PC-9 (cell line): ENCODE results near the gene PLXNC1. TPM values are rescaled to one million over a fixed set of nuclear protein-coding genes. Genes with fewer than 3 reads are reported as not detected.

Source experiments
- Bru-seq: library from RNA; stranded (reverse); fragments of 400-500 nt; gene quantifications from one replicate; lab custom pipeline; 2021; lab: Mats Ljungman, UMichigan
- BruChase-seq, 2 experiments: library from RNA; stranded (reverse); fragments of 400-500 nt; gene quantifications; one replicate each; lab custom pipeline; 2021; lab: Mats Ljungman, UMichigan
- BruUV-seq: library from RNA; stranded (reverse); fragments of 400-500 nt; replicated peaks from 2 replicates; lab custom pipeline; 2021; lab: Mats Ljungman, UMichigan
- CTCF ChIA-PET: fragments of 300-600 bp; sonication (Branson Sonifier 250); formaldehyde crosslinking; loops from one replicate; lab custom pipeline; 2022; ENCODE audit warnings: antibody characterized with exemption; lab: Charles Lee
- POLR2A ChIA-PET: fragments of 300-600 bp; sonication (Branson Sonifier 250); formaldehyde crosslinking; loops from one replicate; lab custom pipeline; 2022; ENCODE audit warnings: antibody characterized with exemption; ENCODE audit not compliant: unreplicated experiment; lab: Charles Lee
- DNase-seq, 2 experiments: peaks; one replicate each; pipeline versions ENCODE4 v3.0.0 to v3.0.0-alpha.2; 2015 to 2022; ENCODE audit warnings: mixed read lengths in 1 of 2
- H2AFZ ChIP-seq: fragments of 200-600 bp; sonication (generic); 2 replicates; pipeline ENCODE4 v1.8.1; 2017; ENCODE audit warnings: antibody characterized with exemption
- H3F3A ChIP-seq: fragments of 200-600 bp; sonication (generic); 2 replicates; pipeline ENCODE4 v1.8.1; 2017; ENCODE audit warnings: antibody characterized with exemption, mild to moderate bottlenecking, low read depth; ENCODE audit not compliant: insufficient read depth
- H3K27ac ChIP-seq: fragments of 200-600 bp; sonication (generic); 2 replicates; pipeline ENCODE4 v1.6.1; 2016; ENCODE audit warnings: mixed run types
- H3K27me3 ChIP-seq: fragments of 200-600 bp; sonication (generic); 2 replicates; pipeline ENCODE4 v1.6.1; 2016; ENCODE audit warnings: low read depth, mixed run types; ENCODE audit not compliant: insufficient read depth
- H3K36me3 ChIP-seq: fragments of 200-600 bp; sonication (generic); 2 replicates; pipeline ENCODE4 v1.6.1; 2016; ENCODE audit warnings: low read depth, mixed run types
- H3K4me1 ChIP-seq: fragments of 200-600 bp; sonication (generic); replicated peaks from 2 replicates; pipeline ENCODE4 v1.6.1; 2016; ENCODE audit warnings: mixed run types; ENCODE audit not compliant: insufficient read depth
- H3K4me2 ChIP-seq: fragments of 200-600 bp; sonication (generic); 2 replicates; pipeline ENCODE4 v1.6.1; 2017; ENCODE audit warnings: mixed run types
- H3K4me3 ChIP-seq: fragments of 200-600 bp; sonication (generic); 2 replicates; pipeline ENCODE4 v1.6.1; 2016; ENCODE audit warnings: mixed run types
- H3K79me2 ChIP-seq: fragments of 200-600 bp; sonication (generic); 2 replicates; pipeline ENCODE4 v1.6.1; 2017; ENCODE audit warnings: low read depth, mixed run types
- H3K9me2 ChIP-seq: fragments of 200-600 bp; sonication (generic); 2 replicates; pipeline ENCODE4 v1.8.1; 2017; ENCODE audit warnings: mild to moderate bottlenecking; ENCODE audit not compliant: insufficient read depth
- H3K9me3 ChIP-seq: fragments of 200-600 bp; sonication (generic); 2 replicates; pipeline ENCODE4 v1.8.1; 2016; ENCODE audit warnings: low read depth; ENCODE audit not compliant: insufficient read depth
- H4K20me1 ChIP-seq: fragments of 200-600 bp; sonication (generic); 2 replicates; pipeline ENCODE4 v1.8.1; 2017; ENCODE audit not compliant: insufficient read depth
- EZH2 ChIP-seq: fragments of 200-600 bp; sonication (generic); IDR thresholded peaks from 2 replicates; pipeline ENCODE4 v1.8.0; 2017; ENCODE audit warnings: antibody characterized with exemption, low read depth
- intact Hi-C: fragments of 100-400 bp; cut with micrococcal nuclease; formaldehyde crosslinking; loops from one replicate; pipeline ENCODE4 v1.10.0; 2022; ENCODE audit not compliant: unreplicated experiment
- long read RNA-seq: library from polyadenylated mRNA; stranded (forward); transcript quantifications from one replicate; pipeline ENCODE4 v2.0.0, GENCODE V29; 2022
- total RNA-seq: library from RNA; stranded (reverse); gene quantifications from 2 replicates; pipeline ENCODE4 v1.2.3, GENCODE V29; 2021
- TF ChIP-seq, protein P1 (sequence below): fragments of 200-600 bp; sonication (generic); conservative IDR thresholded peaks from 2 replicates; pipeline ENCODE4 v1.6.1; 2017; ENCODE audit warnings: mixed run types, antibody characterized with exemption, mild to moderate bottlenecking, moderate library complexity

The PLXNC1 gene
- total RNA-seq (1.4 and 2.3 TPM in 2 replicates), Bru-seq, nascent RNA (percentile 23 among the genes with signal in this experiment), BruChase-seq, experiment 1, labeled RNA remaining after a 2-hour chase (percentile 23 among the genes with signal in this experiment), BruChase-seq, experiment 2, labeled RNA remaining after a 6-hour chase (percentile 17 among the genes with signal in this experiment)
- long read RNA-seq, transcript PLXNC1-202 (12 exons, 1,813 nt), result major isoform, 6 of 8 reads
- long read RNA-seq, partial matches to known transcripts, result 0 of 8 reads
- long read RNA-seq, other reads (novel, unspliced or antisense), result 2 of 8 reads

DNA sequence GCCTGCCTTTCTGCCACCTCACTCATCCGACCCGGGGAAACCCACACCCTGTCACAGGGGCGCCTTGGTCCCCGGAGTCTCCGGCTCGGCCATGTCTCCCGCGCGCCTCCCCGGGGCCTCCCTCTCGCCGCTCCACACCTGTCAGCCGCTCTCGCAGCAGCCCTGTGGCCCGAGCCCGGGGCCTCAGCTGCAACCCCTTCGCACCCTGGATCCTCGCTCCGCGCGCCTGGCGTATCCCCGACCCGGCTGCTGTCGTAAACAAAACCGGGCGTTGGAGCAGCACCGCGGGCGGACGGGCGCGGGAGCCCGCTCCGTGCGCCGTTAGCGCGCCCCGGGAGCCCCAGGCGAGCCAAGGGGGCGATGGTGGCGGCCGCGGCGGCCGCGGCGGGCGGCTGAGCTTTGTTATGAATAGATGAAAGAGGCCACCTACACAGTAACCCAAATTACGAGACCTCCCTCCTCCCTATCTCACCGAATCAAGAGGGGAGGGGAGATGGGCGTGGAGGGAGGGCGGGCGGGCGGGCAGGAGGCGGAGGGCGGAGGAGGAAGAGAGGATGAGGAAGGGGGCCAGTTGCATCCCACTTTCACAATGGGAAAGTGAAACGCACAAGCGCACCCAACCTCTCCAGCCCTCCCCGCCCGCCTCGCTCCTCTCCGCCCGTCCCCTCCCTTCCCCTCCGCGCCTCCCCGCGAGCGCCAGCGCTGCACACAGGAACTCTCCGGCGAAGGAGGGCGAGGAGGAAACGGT, at the start of gene PLXNC1:
Gene PLXNC1 (plus strand): TSS at position 587 of the 748 bp plus-strand sequence. CDS start 395 bp downstream, outside the sequence.
- DNase-seq, result no peak
- no peak within 1 kb of the TSS for H3K4me2 ChIP-seq
- no peaks in the 10 kb centered on the region for H3K9me2 ChIP-seq
- CTCF ChIA-PET, result no interaction called here
- POLR2A ChIA-PET, result no interaction called here
- BruUV-seq, result no TSS peak
- H4K20me1 ChIP-seq, result no peaks in the 10 kb centered on the region
- no peaks in the 10 kb centered on the region for H3K9me3 ChIP-seq
- peaks cover 33% of the 10 kb centered on the region for H3K27me3 ChIP-seq
- intact Hi-C loops, result loop anchor here (10.0 kb wide), 1 partner anchor 1387 kb away; no protein-coding TSS in a partner anchor
- no peak within 1 kb of the TSS for H2AFZ ChIP-seq
- H3F3A ChIP-seq, result no peaks in the 10 kb centered on the region
- H3K36me3 ChIP-seq, result no peaks in the 10 kb centered on the region
- no peak within 1 kb of the TSS for H3K4me3 ChIP-seq
- H3K4me1 ChIP-seq, result no peaks in the 10 kb centered on the region
- no peaks in the 10 kb centered on the region for H3K79me2 ChIP-seq
- TF ChIP-seq EZH2, result no peak
- TF ChIP-seq, protein P1, sequence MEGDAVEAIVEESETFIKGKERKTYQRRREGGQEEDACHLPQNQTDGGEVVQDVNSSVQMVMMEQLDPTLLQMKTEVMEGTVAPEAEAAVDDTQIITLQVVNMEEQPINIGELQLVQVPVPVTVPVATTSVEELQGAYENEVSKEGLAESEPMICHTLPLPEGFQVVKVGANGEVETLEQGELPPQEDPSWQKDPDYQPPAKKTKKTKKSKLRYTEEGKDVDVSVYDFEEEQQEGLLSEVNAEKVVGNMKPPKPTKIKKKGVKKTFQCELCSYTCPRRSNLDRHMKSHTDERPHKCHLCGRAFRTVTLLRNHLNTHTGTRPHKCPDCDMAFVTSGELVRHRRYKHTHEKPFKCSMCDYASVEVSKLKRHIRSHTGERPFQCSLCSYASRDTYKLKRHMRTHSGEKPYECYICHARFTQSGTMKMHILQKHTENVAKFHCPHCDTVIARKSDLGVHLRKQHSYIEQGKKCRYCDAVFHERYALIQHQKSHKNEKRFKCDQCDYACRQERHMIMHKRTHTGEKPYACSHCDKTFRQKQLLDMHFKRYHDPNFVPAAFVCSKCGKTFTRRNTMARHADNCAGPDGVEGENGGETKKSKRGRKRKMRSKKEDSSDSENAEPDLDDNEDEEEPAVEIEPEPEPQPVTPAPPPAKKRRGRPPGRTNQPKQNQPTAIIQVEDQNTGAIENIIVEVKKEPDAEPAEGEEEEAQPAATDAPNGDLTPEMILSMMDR, result no peak
- H3K27ac ChIP-seq, result no peak within 1 kb of the TSS

DNA sequence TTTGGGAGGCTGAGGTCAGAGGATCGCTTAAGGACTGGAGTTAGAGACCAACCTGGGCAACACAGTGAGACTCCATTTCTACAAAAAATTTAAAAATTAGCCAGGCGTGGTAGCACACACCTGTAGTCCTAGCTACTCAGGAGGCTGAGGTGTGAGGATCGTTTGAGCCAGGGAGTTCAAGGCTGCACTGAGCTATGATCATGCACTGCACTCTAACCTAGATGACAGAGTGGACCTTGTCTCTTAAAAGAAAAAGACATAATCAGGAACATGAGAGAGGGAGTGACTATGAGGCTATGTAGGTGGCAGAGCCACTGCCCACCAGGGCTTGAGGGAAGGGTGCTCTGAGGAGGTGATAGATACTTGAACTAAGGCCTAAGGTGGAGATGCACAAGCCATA, 49.2 kb upstream of the PLXNC1 start:
- intact Hi-C loops, result loop anchor here (1.0 to 2.0 kb wide), 2 partner anchors 218 to 314 kb away; no protein-coding TSS in a partner anchor
- H3K4me1 ChIP-seq, result peaks cover 41% of the 10 kb centered on the region
- no peaks in the 10 kb centered on the region for H3K27me3 ChIP-seq
- DNase-seq, result no peak
- H3K36me3 ChIP-seq, result no peaks in the 10 kb centered on the region
- CTCF ChIA-PET, result interaction anchor here (0.6 to 3.3 kb wide), 3 partner anchors 8 to 530 kb away, joined by 4 to 15 read pairs (median 8); no protein-coding TSS in a partner anchor
- H2AFZ ChIP-seq, result no peak overlapping the region
- H3K4me3 ChIP-seq, result no peak overlapping the region
- no peaks in the 10 kb centered on the region for H3K9me3 ChIP-seq
- no peaks in the 10 kb centered on the region for H4K20me1 ChIP-seq
- H3K4me2 ChIP-seq, result peak overlapping the region; percentile 80
- H3K9me2 ChIP-seq, result no peaks in the 10 kb centered on the region
- no peaks in the 10 kb centered on the region for H3K79me2 ChIP-seq
- no TSS peak for BruUV-seq
- peaks cover 21% of the 10 kb centered on the region; the same call in 1 of the 2 replicates for H3F3A ChIP-seq
- peak overlapping the region; percentile 84; the same call in 1 of the 2 replicates for H3K27ac ChIP-seq
- TF ChIP-seq, protein P1, result no peak
- no peak for TF ChIP-seq EZH2
- POLR2A ChIA-PET, result no interaction called here

DNA sequence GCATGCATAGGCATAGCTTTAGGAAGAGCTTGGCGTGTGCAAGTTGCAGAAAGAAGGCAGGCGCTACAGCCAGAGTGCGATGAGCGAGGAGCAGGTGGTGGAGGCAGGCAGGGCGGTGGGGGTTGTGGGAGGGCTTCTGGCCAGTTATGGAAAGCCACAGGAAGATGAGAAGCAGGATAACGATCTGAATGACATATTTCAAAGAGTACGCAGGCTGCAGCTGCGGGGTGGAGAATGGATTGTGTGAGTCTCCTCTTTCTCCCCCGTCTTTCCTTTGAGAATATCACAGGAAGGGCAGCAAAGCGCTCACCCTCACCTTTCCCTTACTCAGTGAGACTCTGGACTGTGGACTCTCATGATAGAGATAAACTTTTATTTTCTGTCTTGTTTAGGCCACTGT, 48.7 kb upstream of the PLXNC1 start:
- peak in 1 of 2 experiments; percentile 77 for DNase-seq
- POLR2A ChIA-PET, result interaction anchor here (0.5 kb wide), 1 partner anchor 530 kb away, joined by 3 read pairs; no protein-coding TSS in a partner anchor
- H3K27ac ChIP-seq, result peak overlapping the region; percentile 84
- H3K4me2 ChIP-seq, result peak overlapping the region; percentile 80
- BruUV-seq, result TSS peak; percentile 19
- TF ChIP-seq EZH2, result no peak
- TF ChIP-seq, protein P1, result no peak
- H3K9me2 ChIP-seq, result no peaks in the 10 kb centered on the region
- H3K79me2 ChIP-seq, result no peaks in the 10 kb centered on the region
- H3K36me3 ChIP-seq, result no peaks in the 10 kb centered on the region
- H3K4me3 ChIP-seq, result no peak overlapping the region
- peaks cover 21% of the 10 kb centered on the region; the same call in 1 of the 2 replicates for H3F3A ChIP-seq
- no peaks in the 10 kb centered on the region for H3K27me3 ChIP-seq
- H4K20me1 ChIP-seq, result no peaks in the 10 kb centered on the region
- intact Hi-C loops, result loop anchor here (1.0 to 5.0 kb wide), 5 partner anchors 219 to 1112 kb away; no protein-coding TSS in a partner anchor
- peaks cover 41% of the 10 kb centered on the region for H3K4me1 ChIP-seq
- CTCF ChIA-PET, result interaction anchor here (0.6 to 5.0 kb wide), 5 partner anchors 8 to 595 kb away, joined by 4 to 43 read pairs (median 12); no protein-coding TSS in a partner anchor
- peak overlapping the region; percentile 66; the same call in 1 of the 2 replicates for H2AFZ ChIP-seq
- H3K9me3 ChIP-seq, result no peaks in the 10 kb centered on the region
